Hepatocyte (in vitro differentiated cells): ENCODE results near the gene CRELD2. TPM values are rescaled to one million over a fixed set of nuclear protein-coding genes. Genes with fewer than 3 reads are reported as not detected.

Source experiments
- DNase-seq: peaks from one replicate; pipeline ENCODE4 v3.0.0-alpha.2; 2016; ENCODE audit warnings: low spot score
- H2AFZ ChIP-seq: fragments of 200-600 bp; sonication (generic); 2 replicates; pipeline ENCODE4 v1.6.0; 2016; ENCODE audit warnings: antibody characterized with exemption, mild to moderate bottlenecking
- H3K27ac ChIP-seq: fragments of 200-600 bp; sonication (generic); 2 replicates; pipeline ENCODE4 v1.5.1; 2016; ENCODE audit warnings: mild to moderate bottlenecking
- H3K27me3 ChIP-seq: fragments of 200-600 bp; sonication (generic); 2 replicates; pipeline ENCODE4 v1.6.1; 2016
- H3K36me3 ChIP-seq: fragments of 200-600 bp; sonication (generic); replicated peaks from 2 replicates; pipeline ENCODE4 v1.5.1; 2016; ENCODE audit warnings: low read depth; ENCODE audit not compliant: insufficient read depth
- H3K4me1 ChIP-seq: fragments of 200-600 bp; sonication (generic); 2 replicates; pipeline ENCODE4 v1.5.1; 2016; ENCODE audit warnings: mild to moderate bottlenecking, moderate library complexity; ENCODE audit not compliant: insufficient read depth
- H3K4me2 ChIP-seq: fragments of 200-600 bp; sonication (generic); 2 replicates; pipeline ENCODE4 v1.6.0; 2016
- H3K4me3 ChIP-seq: fragments of 200-600 bp; sonication (generic); 2 replicates; pipeline ENCODE4 v1.5.1; 2016; ENCODE audit warnings: mild to moderate bottlenecking
- H3K79me2 ChIP-seq: fragments of 200-600 bp; sonication (generic); 2 replicates; pipeline ENCODE4 v1.6.0; 2017; ENCODE audit warnings: mild to moderate bottlenecking
- H3K9me2 ChIP-seq: fragments of 200-600 bp; sonication (generic); replicated peaks from 2 replicates; pipeline ENCODE4 v1.6.0; 2017; ENCODE audit warnings: mild to moderate bottlenecking; ENCODE audit not compliant: insufficient read depth
- H3K9me3 ChIP-seq: fragments of 200-600 bp; sonication (generic); 2 replicates; pipeline ENCODE4 v1.5.1; 2016; ENCODE audit warnings: low read depth, mild to moderate bottlenecking
- H4K20me1 ChIP-seq: fragments of 200-600 bp; sonication (generic); 2 replicates; pipeline ENCODE4 v1.6.0; 2016; ENCODE audit warnings: mild to moderate bottlenecking; ENCODE audit not compliant: insufficient read depth, poor library complexity, severe bottlenecking
- EZH2 ChIP-seq: fragments of 200-600 bp; sonication (generic); IDR thresholded peaks from 2 replicates; pipeline ENCODE4 v1.6.1; 2016; ENCODE audit warnings: antibody characterized with exemption, mild to moderate bottlenecking, borderline replicate concordance
- EZH2phosphoT487 ChIP-seq: fragments of 200-600 bp; sonication (generic); IDR thresholded peaks from one replicate; pipeline ENCODE4 v1.6.1; 2018; ENCODE audit warnings: antibody characterized with exemption, mild to moderate bottlenecking, low read depth, moderate library complexity; ENCODE audit not compliant: unreplicated experiment, severe bottlenecking
- whole genome bisulfite sequencing: methylation state at CpG from one replicate; pipeline ENCODE4 v1.1.6; 2016; ENCODE audit warnings: low lambda C conversion rate; ENCODE audit errors: missing lambda C conversion rate; 5-methylcytosine and 5-hydroxymethylcytosine counted together
- polyA plus RNA-seq: library from polyadenylated mRNA; unstranded; fragments of >200 nt; fragmentation: Nextera tagmentation; extraction: Ambion mirVana; gene quantifications from 2 replicates; pipeline ENCODE4 v1.2.1, GENCODE V29; 2016
- total RNA-seq: library from RNA; depleted of rRNA; stranded (reverse); fragments of >200 nt; gene quantifications from 2 replicates; pipeline ENCODE4 v1.2.3, GENCODE V29; 2014
- TF ChIP-seq, protein P1 (sequence below): fragments of 200-600 bp; sonication (generic); IDR thresholded peaks from 2 replicates; pipeline ENCODE4 v1.5.1; 2016; ENCODE audit warnings: antibody characterized with exemption, mild to moderate bottlenecking; ENCODE audit not compliant: poor library complexity

CRELD2 gene
- total and polyA plus RNA-seq, 2 experiments from 2014 or later, result 79.7 to 129 TPM

DNA sequence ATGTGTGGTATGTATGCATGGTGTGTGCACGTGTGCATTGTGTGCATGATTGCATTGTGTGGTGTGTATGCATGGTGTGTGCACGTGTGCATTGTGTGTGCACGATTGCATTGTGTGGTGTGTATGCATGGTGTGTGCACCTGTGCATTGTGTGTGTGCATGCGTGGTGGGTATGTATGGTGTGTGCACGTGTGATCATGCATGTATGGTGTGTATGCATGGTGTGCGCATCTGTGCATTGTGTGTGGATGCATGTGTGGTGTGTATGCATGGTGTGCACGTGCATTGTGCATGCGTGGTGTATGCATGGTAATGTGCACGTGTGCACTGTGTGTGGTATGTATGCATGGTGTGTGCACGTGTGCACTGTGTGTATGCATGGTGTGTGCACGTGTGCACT lies 17.0 kb upstream of the CRELD2 start:
- no peak for DNase-seq
- H3K4me3 ChIP-seq, result no peak overlapping the region
- no peak overlapping the region for H3K4me2 ChIP-seq
- no peaks in the 10 kb centered on the region for H3K79me2 ChIP-seq
- H3K36me3 ChIP-seq, result no peaks in the 10 kb centered on the region
- H3K27me3 ChIP-seq, result no peaks in the 10 kb centered on the region
- H3K4me1 ChIP-seq, result no peaks in the 10 kb centered on the region
- H2AFZ ChIP-seq, result no peak overlapping the region
- no peak overlapping the region for H3K27ac ChIP-seq
- TF ChIP-seq EZH2 (no peak), EZH2phosphoT487 (no peak)
- TF ChIP-seq, protein P1, sequence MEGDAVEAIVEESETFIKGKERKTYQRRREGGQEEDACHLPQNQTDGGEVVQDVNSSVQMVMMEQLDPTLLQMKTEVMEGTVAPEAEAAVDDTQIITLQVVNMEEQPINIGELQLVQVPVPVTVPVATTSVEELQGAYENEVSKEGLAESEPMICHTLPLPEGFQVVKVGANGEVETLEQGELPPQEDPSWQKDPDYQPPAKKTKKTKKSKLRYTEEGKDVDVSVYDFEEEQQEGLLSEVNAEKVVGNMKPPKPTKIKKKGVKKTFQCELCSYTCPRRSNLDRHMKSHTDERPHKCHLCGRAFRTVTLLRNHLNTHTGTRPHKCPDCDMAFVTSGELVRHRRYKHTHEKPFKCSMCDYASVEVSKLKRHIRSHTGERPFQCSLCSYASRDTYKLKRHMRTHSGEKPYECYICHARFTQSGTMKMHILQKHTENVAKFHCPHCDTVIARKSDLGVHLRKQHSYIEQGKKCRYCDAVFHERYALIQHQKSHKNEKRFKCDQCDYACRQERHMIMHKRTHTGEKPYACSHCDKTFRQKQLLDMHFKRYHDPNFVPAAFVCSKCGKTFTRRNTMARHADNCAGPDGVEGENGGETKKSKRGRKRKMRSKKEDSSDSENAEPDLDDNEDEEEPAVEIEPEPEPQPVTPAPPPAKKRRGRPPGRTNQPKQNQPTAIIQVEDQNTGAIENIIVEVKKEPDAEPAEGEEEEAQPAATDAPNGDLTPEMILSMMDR, result no peak
- no peaks in the 10 kb centered on the region for H3K9me2 ChIP-seq
- WGBS, result 96% methylated on average over 11 of the region's 11 CpGs
- no peaks in the 10 kb centered on the region for H3K9me3 ChIP-seq
- H4K20me1 ChIP-seq, result no peaks in the 10 kb centered on the region

DNA sequence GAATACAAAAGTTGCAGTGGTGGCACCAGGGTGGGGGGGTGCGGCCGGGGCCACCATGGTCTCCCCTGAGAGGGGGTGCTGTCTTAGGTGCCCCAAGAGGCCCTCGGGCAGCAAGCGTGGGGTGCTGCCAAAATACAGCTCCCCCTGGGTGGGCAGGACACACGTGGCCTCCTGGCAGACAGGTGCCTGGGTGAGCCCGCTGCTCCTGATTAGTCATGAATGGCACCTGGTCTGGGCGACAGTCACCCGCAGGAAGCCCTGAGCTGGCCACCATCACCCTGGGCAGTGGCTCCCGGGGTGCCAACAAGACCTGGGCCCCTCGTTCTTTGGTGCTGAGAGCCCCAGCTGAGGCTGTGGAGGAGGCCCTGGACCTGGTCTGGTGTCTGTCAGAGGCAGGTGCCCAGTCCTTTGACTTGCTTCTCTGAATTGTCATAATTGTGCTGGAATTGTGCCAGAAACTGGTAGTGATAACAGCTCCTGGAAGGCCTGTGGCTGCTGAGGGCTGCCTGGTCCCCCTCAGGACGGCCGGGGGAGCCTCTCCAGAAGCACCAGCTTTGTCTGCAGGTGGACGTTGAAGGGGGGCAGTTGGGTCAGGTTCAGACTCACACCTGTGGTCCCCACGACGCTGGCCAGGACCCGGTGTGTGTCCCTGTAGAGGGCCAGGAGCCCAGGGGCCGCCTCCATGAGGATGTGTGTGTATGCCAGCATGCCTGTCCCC lies 15.0 kb upstream of the CRELD2 start:
- Histone ChIP-seq H3K4me2 (no peak overlapping the region), H3K27me3 (no peaks in the 10 kb centered on the region), H3K27ac (no peak overlapping the region), H4K20me1 (no peaks in the 10 kb centered on the region), H3K4me1 (no peaks in the 10 kb centered on the region), H2AFZ (no peak overlapping the region), H3K9me3 (no peaks in the 10 kb centered on the region), H3K4me3 (no peak overlapping the region), H3K79me2 (no peaks in the 10 kb centered on the region), H3K9me2 (no peaks in the 10 kb centered on the region), H3K36me3 (no peaks in the 10 kb centered on the region)
- WGBS, result 93% methylated on average over 15 of the region's 17 CpGs
- TF ChIP-seq, protein P1, result no peak
- TF ChIP-seq EZH2phosphoT487, result no peak
- TF ChIP-seq EZH2, result no peak
- DNase-seq, result no peak

DNA sequence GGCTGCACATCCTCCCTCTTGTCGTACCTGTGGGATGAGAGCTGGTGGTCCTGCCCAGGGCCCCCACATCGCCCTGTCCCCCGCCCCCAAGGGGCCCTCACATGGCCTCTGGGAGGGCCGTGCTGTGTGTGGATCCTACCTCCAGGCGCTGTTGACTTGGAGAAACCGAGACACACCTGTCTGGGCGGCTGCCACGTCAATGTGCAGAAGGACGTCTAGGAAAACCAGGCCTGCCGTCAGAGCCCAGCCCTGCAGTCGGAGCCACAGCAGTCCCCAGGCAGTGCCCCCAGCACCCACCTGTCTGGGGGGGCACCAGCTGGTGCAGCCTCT lies 14.4 kb upstream of the CRELD2 start:
- Histone ChIP-seq H3K4me1 (no peaks in the 10 kb centered on the region), H3K27ac (no peak overlapping the region), H3K36me3 (no peaks in the 10 kb centered on the region), H3K4me2 (no peak overlapping the region), H3K79me2 (no peaks in the 10 kb centered on the region), H3K9me3 (no peaks in the 10 kb centered on the region), H2AFZ (no peak overlapping the region), H3K27me3 (no peaks in the 10 kb centered on the region), H3K9me2 (no peaks in the 10 kb centered on the region), H4K20me1 (no peaks in the 10 kb centered on the region), H3K4me3 (no peak overlapping the region)
- WGBS, result 97% methylated on average over 9 of the region's 11 CpGs
- TF ChIP-seq, protein P1, result no peak
- no peak for TF ChIP-seq EZH2
- no peak for TF ChIP-seq EZH2phosphoT487
- no peak for DNase-seq

DNA sequence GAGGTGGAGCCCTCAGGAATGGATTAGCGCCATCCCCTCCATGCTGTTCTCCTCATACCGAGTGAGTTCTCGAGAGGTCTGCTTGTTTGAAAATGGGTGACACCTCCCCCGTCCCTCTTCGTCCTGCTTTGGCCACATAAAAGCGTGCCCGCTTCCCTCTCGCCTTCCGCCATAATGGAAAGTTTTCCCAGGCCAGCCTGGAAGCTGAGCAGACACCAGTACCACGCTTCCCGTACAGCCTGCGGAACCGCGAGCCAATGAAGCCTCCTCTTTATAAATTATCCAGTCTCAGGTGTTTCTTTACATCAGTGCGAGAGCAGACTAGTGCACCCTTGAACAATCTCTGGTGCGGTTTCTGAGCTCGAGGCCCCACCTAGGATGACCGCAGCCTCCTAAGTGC lies 13.0 kb upstream of the CRELD2 start:
- H3K4me3 ChIP-seq, result no peak overlapping the region
- no peaks in the 10 kb centered on the region for H4K20me1 ChIP-seq
- H3K36me3 ChIP-seq, result no peaks in the 10 kb centered on the region
- no peaks in the 10 kb centered on the region for H3K9me2 ChIP-seq
- no peak overlapping the region for H3K4me2 ChIP-seq
- no peaks in the 10 kb centered on the region for H3K27me3 ChIP-seq
- WGBS, result 96% methylated on average over 18 of the region's 18 CpGs
- TF ChIP-seq EZH2 (no peak), EZH2phosphoT487 (no peak)
- TF ChIP-seq, protein P1, result no peak
- H3K4me1 ChIP-seq, result no peaks in the 10 kb centered on the region
- H3K79me2 ChIP-seq, result no peaks in the 10 kb centered on the region
- no peak for DNase-seq
- H2AFZ ChIP-seq, result no peak overlapping the region
- no peaks in the 10 kb centered on the region for H3K9me3 ChIP-seq
- H3K27ac ChIP-seq, result no peak overlapping the region
